ENCODE measurements around the gene CEP70.
"Not testable (repeated sequence)": the region's sequence is repeated elsewhere in the genome, so short reads cannot be mapped to it uniquely, and the experiment has no call there.

GRCh38 chr3:138550958-138551357 is 43.1 kb downstream of the CEP70 start:
- not testable (repeated sequence) for TF ChIP-seq POLR2A, EP300 (IDR thresholded peaks at IDR 0.05)

Data from gastroesophageal sphincter (tissue), 2 donors.